IPS DF 19.7 (cell line): ENCODE measurements around the gene CDH22.

ENCODE experiments used
- DNase-seq: peaks from one replicate; pipeline ENCODE4 v3.0.0-alpha.2; 2013; ENCODE audit warnings: low read depth, low spot score

Gene CDH22

DNA sequence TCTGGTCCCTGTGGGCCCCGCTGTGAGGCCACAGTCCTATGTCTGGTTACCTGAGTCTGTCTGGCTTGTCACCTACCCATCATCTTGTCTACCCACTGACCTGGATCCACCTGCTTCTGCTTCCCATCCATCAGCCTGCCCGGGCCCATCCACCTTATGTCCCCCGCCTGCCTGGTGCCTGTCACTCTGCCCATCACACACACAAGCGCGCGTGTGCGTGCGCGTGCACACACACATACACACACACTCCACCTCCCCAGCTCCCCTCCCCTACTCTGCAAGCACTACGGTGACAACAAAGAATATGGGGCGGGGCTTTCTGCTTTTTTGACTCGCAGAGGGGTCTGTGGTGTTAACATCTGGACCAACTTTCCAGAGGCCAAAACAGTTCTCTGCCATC, 8.0 kb downstream of the CDH22 start:
- DNase-seq: no peak

DNA sequence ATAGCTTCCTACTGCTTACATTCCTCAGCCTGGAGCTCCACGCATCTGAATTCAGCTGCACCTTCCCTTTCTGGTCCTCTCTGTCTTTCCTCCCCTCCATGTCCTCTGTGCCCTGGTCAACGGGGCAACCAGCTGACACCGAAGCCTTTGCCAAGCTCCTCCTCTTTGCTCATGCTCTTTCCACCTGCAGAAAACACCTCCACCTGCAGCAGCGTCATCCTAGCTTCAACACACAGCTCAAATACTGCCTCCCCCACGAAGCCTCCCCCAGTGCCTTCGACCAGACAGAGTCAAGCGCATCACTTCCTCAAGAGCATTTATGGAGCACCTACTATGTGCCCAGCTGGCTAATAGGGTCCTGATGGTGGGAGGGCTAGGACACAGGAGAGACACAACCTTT, 9.2 kb downstream of the CDH22 start:
- DNase-seq: no peak

DNA sequence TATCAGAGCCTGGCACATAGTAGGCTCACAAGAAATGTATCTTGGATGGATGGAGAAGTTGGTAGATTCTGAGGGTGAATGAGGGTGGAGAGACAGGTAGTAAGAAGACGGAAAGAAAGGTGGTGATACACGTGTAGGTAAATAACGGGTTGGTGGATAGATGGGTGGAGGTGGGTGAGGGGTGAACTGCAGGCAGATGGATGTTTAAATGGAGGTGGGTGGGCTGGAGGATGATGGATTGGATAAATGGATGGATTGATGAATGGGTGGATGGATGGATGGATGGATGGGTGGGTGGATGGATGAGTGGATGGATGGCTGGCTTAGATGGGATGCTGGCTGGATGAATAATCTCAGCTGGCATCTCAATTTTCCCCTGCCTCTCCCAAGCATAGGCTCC, 9.9 kb downstream of the CDH22 start:
- no peak for DNase-seq

DNA sequence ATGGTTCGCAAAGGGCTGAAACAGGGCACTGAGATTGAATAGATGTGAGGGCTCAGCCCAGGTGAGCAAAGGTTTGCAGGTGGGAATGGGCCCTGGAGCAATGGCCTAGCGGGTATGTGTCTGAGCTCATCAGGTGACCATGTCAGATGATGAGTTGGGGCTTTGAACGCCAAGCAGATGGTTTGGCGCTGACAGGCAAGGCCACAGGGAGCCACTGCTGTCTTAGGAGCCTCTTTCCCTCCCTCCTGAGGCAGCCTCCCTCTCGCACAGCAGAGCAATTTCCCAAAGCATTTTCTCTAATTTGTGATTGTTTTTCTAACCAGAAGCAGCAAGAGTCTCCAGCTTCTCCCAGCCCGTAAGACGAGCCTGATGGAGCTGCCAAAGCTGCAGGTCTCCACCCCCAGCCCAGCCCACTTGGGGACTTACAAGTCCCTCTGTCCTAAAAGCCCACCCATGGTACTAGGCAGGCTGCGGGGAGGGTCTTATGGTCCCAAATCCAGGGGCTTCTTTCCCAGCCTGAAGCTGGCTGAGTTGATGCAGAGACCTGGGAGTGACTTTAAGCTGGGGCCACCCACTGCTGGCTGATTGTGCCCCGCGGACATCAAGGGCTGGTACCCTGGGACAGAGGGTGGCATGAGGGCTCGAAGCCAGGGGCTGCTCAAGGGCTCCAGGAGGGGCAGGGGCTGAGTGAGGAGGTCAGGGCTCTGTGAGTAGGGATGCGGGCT, 11.6 kb downstream of the CDH22 start:
- no peak for DNase-seq

DNA sequence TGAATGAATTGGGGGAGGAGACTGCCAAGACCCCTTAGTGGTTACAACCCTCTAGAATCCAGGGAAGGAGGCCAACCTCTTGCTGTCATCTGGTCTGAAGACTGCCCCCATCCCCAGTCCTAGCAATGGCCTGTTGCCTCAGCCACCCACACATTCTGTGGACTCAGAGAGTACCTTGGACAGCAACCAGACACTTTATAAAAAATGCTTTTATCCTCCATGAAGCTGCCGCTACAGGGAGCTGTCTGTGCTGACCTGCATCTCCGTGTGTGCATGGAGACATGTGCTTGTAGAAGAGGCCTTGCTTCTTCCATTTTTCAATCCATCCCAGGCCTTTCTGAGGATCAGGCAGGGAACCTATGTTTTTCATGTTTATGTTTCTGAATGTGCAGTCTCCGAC, 15.2 kb downstream of the CDH22 start:
- DNase-seq: peak; percentile 17

DNA sequence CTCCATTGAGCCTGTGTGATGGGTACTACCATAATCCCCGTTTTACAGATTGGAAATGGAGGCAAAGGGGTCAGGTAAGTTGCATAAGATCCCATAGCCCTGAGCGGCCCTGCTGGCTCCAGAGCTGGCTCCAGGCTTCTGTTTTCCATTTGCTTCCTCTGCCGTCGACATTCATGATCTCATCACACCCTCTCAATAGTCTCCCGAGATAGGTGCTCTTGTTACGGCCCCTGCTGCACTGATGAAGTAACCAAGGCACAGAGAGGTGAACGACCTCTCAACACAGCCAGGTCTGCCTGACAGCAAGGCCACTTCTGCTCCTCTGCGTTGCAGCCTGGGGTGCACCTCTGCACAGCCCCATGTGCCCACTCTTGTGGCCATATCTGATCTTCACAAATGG, 16.9 kb downstream of the CDH22 start:
- DNase-seq: no peak

DNA sequence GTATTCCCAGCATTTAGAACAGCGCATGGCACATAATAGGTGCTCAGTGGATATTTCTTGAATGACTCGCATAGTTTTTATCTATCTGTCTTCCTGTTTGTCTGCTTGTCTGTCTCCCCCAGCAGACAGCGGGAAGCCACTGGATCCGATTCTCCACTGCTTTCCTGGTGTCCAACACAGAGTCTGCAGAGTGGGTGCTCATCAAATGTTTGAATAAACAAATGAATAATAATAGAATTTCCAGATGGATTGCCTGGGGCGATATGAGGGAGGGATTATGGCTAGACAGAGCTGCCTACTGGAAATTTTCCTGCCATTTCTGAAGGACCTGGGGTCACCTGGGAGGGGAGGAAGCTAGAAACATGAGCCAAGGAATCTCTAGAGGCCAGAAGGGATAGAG, 18.9 kb downstream of the CDH22 start:
- DNase-seq: no peak

DNA sequence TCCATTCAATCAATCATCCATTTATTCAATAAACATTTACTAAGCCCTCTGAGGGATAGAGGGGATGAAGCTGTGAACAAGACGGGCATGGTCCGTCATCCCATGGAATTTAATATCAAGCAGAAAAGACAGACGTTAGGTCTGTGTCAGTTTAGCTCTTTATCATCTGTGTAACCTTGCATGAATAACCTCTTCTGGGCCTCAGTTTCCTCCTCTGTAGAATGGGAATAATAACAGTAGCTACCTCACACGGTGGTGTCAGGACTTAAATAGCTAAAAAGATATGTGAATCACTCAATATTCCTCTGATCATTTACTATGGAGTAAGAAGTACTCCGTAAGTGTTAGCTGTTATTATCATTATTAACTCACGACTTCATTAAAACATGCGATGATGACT, 21.3 kb downstream of the CDH22 start:
- DNase-seq: no peak

DNA sequence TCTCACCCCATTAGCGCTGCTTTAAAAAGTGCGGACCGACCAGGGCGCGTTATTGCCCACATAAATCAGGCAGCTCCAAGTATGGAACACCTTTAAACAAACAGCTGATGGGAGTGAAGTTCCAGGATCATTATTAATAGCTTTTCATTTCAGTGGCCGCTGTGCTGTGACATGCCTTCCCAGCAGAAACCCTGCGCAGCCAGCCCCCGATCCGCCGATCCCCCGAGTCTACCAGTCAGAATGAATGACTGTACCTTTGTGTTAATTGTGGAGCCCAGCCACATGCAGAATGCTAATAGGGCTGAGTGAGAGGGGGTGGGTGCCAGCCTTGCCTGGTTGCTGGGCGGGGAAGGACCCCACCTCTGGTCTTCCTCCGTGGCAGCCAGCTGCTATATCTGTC, 21.9 kb downstream of the CDH22 start:
- no peak for DNase-seq

DNA sequence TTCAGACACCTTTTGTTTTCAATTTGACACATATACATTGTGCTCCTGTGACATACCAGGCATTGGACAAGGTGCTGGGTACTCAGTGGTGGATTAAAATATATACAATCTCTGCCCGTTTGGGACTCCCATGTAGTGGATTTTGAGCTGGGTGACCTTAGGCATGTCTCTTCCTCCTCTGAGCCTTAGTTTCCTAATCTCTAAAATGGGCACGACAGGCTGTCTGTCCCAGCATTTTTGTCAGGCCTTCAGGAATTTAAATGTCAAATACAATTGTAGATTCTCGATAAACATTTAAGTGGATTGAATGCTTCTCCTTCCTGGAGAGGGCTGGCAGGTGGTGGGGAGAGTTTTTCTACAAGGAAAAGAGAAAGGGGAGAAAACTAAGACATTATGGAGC, 22.6 kb downstream of the CDH22 start:
- no peak for DNase-seq

DNA sequence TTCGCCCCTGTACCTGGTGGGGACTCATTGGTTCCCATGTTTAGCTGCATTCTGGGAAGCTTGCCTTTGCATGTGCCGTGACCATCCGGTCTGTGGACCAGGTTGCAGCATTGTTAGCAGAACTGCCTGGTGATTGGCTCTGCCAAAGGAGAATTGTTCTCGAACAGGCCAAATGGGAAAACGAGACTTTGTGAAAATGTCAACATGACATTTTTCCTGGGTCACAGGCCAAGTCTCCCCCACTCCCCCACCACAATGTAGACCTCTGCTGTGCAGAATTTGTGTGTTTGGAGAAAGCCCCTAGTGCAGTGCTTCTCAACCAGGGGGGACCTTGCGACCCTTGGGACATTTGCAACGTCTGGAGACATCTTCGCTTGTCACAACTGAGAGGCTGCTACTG, 23.2 kb downstream of the CDH22 start:
- DNase-seq: no peak

DNA sequence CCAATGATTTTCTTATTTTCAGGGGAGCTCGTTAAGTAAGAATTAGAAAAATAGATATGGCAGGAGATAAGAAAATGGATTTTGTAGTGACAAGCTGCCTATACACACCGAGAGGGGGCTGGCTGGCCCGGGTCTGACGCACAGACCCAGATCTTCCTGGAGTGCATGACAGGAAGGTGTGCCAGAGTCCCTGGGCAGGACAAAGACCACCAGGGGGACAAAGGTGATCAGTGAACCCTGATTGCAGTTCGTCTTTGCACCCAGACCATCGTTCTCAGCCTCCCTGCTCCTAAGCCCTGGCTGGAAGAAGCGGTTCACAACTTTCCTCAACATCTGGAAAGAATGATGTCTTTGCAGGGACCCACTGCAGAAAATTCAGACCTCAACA, 24.3 kb downstream of the CDH22 start:
- DNase-seq: no peak

DNA sequence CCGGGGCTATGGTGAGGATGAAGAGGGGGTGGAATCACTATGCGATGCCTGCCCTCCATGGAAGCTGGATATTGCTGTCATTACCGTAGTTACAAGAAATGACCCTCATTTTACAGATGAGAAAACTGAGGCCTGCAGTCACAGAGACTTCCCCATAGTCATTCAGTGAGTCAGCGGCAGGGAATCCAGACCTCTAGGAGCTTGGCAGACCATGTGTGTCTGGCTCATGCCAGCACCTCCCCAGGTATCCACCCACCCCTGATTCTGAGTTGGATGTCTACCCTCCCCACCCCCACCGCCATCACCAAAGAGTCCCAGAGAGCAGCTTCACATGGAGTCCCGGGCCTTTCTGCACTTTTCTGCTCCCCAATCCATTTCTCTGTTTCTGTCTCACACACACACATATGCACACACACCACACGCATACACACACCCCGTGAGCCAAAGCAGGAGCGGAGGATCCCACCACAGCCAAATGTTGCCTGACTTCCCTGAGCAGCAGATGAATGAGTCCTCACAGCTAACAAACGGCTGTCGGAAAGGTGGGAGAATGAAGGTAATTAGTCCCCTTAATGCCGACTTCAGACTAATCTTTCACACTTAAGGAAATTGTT, 24.8 kb downstream of the CDH22 start:
- no peak for DNase-seq

DNA sequence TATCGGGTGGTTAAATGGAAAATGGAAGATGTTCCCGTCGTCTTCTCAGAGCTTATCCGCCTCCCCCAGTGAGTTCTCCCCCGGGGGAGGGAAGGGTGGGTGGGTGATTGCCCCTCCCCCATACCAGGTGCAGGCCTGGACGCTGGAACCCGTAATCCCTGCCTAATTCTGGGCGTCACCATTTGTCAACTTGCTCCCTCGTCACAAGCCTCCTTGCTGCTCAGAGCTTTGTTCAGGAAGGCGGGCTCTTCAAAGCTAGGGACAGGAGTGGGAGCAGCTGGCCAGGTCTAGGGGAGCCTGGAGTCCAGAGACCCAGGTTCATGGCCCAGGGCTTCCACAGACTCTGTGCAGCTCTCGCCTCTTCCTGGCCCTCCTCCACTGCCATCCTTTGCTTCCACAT, 25.6 kb downstream of the CDH22 start:
- DNase-seq: no peak

DNA sequence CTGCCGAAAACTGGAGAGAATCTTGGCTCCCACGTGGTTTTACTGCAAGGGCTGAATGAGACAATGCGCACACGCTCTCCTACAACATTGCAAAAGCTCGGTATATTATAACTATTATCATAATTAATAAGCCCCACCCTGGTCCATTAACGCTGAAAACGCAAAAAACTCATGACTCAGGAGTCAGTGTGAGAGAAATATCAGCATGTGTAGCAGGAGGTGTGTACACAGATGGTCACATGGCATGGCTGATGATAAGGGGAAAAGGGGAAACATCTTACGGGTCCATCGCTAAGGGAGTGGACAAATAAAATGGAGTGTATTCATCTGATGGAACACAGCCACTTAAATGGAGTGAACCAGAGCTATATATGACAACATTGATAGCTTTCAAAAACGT, 29.2 kb downstream of the CDH22 start:
- DNase-seq: no peak

DNA sequence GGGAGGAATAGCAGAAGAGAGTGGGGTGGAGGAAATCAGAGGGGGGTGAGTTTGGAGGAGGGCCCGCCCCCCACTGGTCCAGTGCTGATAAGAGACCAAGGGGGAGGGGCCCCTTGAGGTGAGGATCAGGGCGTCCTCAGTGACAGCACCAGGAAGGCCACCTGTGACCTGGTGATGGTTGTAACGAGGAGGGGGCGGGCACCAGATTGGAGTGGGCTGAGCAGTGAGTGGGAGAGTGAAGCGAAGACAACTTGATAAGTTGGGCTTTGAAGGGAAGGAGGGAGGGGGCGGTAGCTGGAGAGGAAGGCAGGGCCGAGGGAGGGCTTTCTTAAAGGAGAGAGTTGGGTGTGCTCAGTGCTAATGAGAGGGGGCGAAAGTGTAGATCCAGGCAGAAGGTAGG, 30.7 kb downstream of the CDH22 start:
- DNase-seq: no peak

DNA sequence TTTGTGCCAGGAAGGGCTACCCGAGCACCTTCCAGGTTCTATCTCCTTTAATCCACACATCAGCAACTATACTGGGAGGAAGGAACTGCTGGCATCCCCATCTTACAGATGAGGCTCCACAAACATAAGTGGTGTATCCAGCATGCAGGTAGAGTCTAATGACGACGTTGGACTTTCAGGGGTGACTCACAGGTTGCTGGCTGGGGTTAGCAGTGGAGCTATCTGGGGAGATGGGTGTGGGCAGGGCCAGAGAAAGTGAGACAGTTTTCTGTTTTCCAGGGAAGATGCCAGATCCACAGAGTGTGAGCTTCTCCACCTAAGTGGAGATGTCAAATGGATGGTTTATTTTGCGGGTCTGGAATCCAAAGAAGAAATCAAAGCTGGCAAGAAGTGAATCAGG, 31.8 kb downstream of the CDH22 start:
- DNase-seq: no peak

DNA sequence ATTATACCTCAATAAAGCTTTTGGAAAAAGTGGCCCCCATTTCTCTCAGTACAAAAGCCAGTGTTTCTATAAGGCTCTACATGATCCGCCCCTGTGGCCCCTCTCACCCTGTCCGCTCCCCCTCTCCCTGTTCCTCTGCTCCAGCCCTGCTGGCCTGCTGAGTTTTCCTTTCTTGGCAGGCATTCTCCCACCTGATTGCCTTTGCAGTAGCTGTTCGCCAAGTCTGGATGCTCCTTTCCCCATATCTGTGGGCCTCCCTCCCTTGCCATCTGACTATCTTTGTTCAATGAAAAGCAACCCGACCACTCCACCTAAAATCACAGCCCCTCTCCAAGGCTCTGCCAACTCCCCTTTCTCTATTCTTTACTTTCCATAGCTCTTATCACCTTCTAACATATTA, 33.2 kb downstream of the CDH22 start:
- DNase-seq: no peak

DNA sequence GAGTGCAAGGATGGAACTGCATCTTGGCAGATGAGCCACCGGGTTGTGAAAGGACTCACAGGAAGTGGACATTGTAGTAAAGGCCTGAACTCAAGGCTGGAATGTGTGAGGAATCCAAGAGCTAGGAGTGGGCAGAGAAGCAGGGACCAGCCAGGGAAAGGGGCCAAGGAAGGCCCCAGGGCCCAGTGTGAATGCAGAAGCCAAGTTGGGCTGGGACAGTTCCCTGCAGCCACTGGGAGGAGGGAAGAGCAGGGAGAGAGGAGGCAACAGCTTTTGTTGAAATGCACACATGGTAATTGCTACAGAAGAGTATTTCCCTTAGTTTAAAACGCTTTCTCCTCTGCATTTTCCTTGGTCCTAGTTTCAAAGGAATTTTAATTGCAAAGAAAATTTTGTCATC, 34.6 kb downstream of the CDH22 start:
- no peak for DNase-seq

DNA sequence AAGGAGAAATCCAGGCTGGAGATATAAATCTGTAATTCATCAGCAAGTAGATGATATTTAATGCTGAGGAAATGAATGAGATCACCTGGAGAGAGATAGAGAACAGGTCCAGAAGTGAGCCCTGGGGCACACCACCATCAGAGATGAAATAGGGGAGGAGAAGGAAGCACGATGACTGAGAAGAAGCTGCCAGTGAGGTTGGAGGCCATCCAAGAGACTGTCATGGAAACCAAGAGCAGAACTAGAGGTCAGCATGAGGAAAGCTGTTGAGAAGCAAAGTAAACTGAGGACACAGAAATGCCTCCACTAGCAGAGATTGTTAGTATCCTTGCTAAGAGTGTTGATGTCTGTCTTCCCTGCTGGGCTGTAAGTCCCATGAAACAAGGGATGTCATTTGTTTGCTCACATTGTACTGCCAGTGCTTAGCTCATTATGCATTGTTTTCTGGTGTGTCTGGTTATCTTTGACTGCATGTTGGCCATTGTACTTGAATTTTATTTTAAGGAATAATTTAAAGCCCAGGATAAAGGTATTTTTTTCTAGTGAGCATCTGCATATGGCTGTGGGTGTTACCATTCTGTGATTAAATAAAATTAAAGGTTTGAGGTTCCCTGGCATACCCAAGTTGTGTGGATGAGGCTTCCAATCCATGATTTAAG, 35.8 kb downstream of the CDH22 start:
- DNase-seq: no peak

DNA sequence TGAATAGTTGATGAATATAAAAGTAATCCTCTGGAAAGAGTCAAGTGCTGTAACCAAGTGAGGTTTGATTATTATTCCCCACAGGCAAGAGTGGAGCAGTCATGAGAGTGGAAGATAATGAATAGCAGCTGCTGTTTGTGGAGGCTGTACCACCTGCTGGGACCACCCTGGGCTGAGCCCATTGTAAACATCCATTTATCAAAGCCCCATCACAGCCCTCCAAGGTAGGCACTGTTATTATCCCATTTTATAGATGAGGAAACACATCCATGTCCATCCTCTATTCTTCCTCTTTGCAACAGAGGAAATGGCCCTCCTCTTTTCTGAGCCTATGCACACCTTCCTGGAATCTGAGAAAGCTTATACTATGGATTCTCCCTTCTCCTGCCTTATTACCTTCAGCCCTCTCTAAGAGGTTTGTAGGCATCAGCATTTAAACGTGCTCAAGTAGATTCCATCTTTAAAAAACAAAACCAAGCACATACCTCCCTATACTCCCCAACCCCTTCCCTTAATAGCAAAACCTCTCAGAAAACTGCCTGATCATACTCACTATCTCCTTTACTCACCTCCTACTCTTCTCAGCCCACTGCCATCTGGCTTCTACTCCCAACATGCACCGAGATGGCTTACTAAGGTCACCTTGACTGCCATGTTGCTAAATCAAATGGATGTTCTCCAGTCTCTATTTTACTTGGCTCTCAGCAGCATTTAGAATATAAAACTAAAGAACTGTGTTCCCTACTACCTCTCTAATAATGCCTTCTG, 37.1 kb downstream of the CDH22 start:
- DNase-seq: no peak

DNA sequence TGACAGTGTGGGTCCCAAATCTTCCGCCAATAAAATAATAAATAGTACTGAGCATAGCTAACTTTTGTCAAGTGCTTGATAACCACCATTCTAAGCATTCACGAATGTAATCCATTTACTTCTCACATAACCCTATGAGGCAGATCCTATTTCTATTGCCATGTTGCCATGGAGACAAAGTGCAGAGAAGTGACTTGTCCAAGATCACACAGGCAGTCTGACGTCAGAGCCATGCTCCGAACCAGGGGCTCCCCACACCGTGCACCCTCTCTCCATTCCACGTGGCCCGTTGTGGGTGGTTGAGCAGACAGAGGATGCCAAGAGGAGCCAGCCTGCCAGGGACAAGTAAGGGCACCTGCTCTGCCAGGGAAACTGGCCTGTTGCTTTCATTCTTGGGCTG, 38.9 kb downstream of the CDH22 start:
- DNase-seq: no peak

DNA sequence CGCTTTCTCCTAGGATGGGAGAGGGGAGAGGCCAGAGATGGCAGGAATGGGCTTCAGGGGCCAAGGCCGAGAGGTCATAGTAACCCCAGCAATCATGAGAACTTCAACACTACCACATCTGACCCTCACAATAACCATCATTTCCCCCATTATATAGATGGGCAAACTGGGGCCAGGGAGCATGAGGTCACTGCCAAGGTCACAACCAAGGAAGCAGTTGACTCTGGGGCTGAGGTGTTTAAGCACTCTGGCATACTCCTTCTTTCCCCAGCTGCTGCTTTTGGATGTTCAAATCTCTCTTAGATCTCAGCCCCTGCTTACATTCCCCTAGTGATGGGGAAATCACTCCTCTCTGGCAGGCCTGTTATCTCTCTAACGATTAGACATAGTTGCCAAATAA, 39.6 kb downstream of the CDH22 start:
- no peak for DNase-seq
